Sigmoid colon (tissue), 4 donors: ENCODE measurements around the gene CCND3.

Experiments used
- CTCF ChIP-seq, 4 experiments: fragments of 450-650 bp in 3 of 4; fragments of 200-600 bp in 1 of 4; IDR thresholded peaks; one replicate each; pipeline ENCODE4 v1.5.1; 2016 to 2019; ENCODE audit warnings: antibody characterized with exemption in 4 of 4, mild to moderate bottlenecking in 3 of 4, moderate library complexity in 2 of 4
- EP300 ChIP-seq, 4 donors: sonication (generic); formaldehyde crosslinking; IDR thresholded peaks; one replicate each; pipeline ENCODE4 v1.6.1; 2017; ENCODE audit warnings: antibody characterized with exemption in 4 of 4
- POLR2A ChIP-seq, 2 donors: fragments of 450-650 bp; IDR thresholded peaks; one replicate each; pipeline ENCODE4 v1.6.1; 2016; ENCODE audit warnings: antibody characterized with exemption in 2 of 2, mild to moderate bottlenecking in 2 of 2, moderate library complexity in 2 of 2

- no peak for TF ChIP-seq CTCF (IDR thresholded peaks at IDR 0.05)
- no peak for TF ChIP-seq EP300 (IDR thresholded peaks at IDR 0.05)
- TF ChIP-seq POLR2A (IDR thresholded peaks at IDR 0.05), result no peak
These were observed 1.8 kb upstream of the CCND3 start for GRCh38 chr6:41943456-41943855.
